H1 (cell line): ENCODE results near the gene NT5C3B. TPM values are rescaled to one million over a fixed set of nuclear protein-coding genes. Genes with fewer than 3 reads are reported as not detected.

Experiments used
- ATF2 ChIP-seq: IDR thresholded peaks from 2 replicates; pipeline ENCODE4 v1.6.1; 2012; ENCODE audit warnings: low read length, inconsistent platforms
- HDAC2 ChIP-seq, 2 experiments: fragments of 300-600 bp in 1 of 2; sonication (generic) in 1 of 2; IDR thresholded peaks; 2 replicates each; pipeline ENCODE4 v1.6.1; 2011 to 2012; ENCODE audit warnings: low read depth in 2 of 2, low read length in 2 of 2, mild to moderate bottlenecking in 2 of 2, moderate library complexity in 2 of 2, borderline replicate concordance in 1 of 2, inconsistent platforms in 1 of 2
- PHF8 ChIP-seq: fragments of 200-600 bp; sonication (generic); conservative IDR thresholded peaks from 2 replicates; pipeline ENCODE4 v1.7.1; 2012; ENCODE audit warnings: low read depth, mild to moderate bottlenecking, inconsistent platforms, low read length, moderate library complexity
- RFX5 ChIP-seq: IDR thresholded peaks from 2 replicates; pipeline ENCODE4 v1.6.1; 2011; ENCODE audit warnings: low read depth, low read length, improper control_type of control experiment, borderline replicate concordance
- polyA plus RNA-seq, 7 experiments: library from polyadenylated mRNA; depleted of rRNA in 3 of 7; stranded (reverse) in 5 of 7; unstranded in 2 of 7; fragments of >200 nt in 5 of 7; fragments of 200-250 nt in 2 of 7; gene quantifications; 1 replicate in 5 of 7; 2 replicates in 1 of 7; 4 replicates in 1 of 7; pipeline versions ENCODE4 v1.2.1 to v1.2.3, GENCODE V29; 2011 to 2013; ENCODE audit warnings: missing spikeins in 2 of 7, mixed read lengths in 2 of 7
- total RNA-seq: library from RNA; stranded (reverse); fragmentation: NEBNext Ultra II Directional; extraction: Animal tissue kit (Norgen Biotek cat#: 25700); gene quantifications from 2 replicates; pipeline ENCODE4 v1.2.1, GENCODE V29; 2021

Gene NT5C3B
- total and polyA plus RNA-seq, 2 of the 8 experiments (the other 6 are each of a cell fraction or from before 2014, with no cell fraction given), result 68.7 to 94.5 TPM

GRCh38 chr17:41801374-41802271 is 34.4 kb downstream of the NT5C3B start (continued):
- TF ChIP-seq PHF8, result no peak
- no peak for TF ChIP-seq ATF2
- TF ChIP-seq RFX5, result no peak
- TF ChIP-seq HDAC2 (IDR thresholded peaks at IDR 0.05; ENCODE audit: borderline replicate concordance in 1 of 2, low read depth in 2 of 2, low read length in 2 of 2), result no peak
